Measurements from ENCODE around the gene KIZ.
"Not testable (repeated sequence)": the region's sequence is repeated elsewhere in the genome, so short reads cannot be mapped to it uniquely, and the experiment has no call there.

KIZ gene

DNA sequence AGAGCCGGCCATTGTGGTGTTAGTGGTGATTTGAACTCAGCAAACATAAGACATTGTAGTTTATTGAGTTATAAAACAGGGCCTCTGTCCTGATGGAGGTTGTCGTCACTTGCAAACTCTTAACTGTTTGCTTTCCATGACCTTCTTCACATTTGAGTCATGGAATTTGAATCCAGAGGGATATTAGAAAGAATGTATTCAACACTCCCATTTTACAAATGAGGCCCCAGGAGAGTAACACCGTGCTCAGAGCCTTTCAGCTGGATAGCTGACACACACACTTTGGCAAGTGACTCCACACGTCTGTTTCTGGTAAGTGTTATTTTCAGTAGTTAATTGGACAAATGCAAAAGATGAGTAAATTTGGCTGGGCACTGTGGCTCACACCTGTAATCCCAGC lies 104.8 kb downstream of the KIZ start:
- no peak for DNase-seq (ENCODE audit: low spot score)

DNA sequence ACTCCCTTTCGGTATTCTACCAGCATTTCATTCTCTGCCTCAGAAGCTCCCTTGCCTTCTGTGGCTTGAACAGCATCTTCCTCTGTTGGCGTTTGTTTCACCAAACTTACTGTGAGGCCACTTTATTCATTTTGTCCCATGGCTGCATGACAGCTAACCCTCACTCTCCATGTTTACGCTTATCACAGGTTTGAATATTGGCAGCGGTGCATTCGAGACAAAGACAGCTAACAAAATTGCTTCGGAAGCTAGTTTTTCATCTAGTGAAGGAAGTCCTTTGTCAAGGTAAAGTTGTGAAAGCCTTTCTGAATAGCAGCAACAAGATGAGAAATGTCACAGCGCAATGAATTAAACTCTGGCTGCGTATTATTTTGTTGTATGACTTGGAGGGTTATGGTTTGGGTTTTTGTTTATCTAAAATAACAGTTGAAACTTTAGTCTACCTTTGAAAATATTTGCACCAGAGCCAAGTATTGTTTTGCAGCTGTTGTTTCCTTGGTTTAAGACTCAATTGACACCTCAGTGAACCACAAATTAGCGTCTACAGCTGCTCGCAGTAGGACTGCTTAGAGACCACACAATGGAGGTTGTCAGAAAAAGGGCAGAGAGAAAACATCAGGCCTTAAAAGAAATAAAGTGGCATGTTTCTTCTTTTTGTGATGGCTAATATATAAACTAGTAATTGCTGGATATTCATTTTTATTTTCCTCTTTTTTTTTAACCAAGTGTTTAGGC lies 106.8 kb downstream of the KIZ start:
- no peak for DNase-seq (ENCODE audit: low spot score)

DNA sequence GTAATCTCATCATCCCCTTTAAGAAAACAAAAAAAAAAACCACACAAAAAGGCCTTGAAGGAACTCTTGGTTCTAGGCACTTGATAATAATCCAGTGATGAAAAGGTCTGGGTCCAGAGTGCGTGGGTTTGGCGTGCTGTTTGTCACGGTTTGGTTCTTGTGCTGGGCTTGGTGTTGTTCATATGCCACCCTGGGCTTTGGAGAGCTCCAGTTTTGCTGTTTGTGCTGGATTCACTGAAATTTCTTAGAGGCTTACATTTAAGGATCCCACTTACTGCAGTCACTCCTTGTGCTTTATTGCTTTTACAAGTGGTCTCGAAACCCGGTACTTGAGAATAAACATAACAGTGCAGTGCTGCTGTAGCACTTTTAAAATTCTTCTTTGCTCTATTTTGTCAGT lies 108.4 kb downstream of the KIZ start:
- DNase-seq (ENCODE audit: low spot score), result no peak

DNA sequence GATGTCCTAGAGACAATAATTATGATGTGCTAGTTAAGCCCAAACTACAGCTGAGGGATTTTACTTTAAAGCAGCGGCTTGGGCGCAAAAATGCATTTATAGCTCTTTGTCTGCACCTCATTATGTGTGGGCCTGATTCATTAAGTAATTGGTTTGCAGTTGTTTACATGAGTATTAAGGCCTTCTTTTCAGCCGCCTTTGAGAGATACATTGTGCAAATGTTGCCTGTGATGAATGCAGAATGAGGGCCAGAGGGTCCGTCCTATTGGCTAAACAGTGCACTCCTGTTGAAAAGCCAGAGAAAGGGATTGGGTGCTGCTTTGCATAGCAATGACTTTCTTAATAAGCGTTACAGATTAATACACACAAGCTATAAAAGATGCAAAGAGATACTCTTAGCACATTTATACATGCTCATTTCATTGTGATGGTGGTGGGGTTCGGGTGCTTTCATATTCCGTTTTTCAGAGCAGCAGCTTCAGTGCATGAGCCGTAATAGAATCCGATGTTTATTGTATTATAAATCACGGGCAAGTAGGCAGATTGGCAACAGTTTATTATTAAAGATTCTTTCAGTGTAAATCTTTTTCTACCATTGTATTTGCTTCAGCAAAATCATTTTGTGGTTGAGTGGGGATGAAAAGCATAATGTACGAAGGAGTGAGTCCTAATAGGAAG lies 109.1 kb downstream of the KIZ start:
- DNase-seq (ENCODE audit: low spot score), result no peak

DNA sequence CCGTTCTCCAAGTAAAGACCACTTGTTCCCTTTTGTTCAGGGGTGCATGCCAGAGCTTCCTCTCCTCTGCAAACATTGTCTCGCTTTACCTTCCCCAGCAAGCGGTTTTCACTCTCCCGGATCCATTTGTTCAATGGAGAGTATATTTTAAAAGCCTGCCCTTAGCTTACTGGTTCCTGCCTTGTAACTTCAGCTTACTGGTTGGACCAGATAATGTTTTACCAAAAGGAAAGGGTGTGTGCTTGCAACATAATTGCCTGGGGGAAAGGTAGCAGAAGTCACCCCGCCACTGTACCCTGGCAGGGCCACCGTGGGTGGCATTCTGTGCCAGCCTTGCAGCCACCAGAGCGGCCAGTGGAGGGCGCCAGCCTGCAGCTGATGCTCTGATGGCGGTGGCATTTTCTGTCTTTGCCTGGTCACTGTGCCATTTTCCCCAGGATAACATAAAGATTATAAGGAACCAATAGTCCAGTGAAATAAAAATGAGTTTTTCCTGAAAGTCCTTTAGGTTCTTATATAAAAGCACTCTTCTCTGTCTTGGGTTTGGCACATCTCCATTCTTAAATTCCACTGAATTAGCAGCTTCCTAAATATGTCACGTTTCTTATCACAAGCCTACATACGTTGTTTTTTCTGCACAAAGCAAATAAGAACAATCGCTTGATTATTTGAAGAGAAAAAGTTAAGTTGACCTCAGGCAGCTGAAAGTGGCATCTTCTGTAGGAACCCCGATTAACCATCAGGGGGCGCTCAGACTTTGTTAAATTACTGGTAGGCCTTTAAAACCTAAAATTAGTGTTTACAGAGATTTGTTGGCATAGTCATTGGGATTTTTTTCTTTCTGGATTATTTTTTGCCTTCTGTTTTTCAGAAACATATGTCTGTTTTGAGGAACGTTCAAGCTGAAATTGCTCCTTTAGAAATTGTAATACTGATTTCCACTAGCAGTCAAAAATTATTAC lies 109.9 kb downstream of the KIZ start:
- DNase-seq (ENCODE audit: low spot score), result peak; percentile 60

DNA sequence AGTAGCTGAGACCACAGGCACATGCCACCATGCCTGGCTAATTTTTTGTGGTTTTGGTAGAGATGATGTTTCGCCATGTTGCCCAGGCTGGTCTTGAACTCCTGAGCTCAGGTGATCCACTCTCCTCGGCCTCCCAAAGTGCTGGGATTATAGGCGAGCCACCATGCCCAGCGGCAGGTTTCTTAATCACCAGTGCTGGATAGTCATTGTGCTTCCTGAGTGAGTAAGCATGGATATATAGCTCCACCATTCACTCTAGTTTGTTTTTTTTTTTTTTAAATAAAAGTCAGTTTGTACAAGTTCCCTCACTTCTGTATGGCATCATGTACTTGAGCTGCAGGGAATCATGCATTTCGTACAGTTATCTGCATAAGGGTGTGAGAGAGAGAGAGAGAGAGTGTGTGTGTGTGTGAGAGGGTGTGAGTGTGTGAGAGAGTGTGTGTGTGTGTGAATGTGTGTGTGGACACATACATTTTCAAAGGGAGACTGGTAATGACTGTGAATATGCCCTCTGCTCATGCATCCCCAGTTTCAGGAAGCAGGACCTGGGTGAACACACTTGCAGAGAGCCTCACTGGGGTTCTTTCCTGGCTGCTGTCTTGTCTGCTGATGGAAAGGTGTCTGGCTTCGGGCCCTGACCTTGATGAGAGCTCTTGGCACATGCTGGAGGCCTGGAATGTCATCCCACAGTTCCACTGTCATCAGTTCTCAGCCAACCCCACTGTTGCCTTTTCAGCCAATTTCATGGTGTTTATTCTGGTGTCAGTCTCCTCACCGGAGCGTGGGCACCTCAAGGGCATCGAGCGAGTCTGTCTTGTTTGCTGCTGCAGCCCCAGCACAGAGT lies 112.3 kb downstream of the KIZ start:
- no peak for DNase-seq (ENCODE audit: low spot score)

DNA sequence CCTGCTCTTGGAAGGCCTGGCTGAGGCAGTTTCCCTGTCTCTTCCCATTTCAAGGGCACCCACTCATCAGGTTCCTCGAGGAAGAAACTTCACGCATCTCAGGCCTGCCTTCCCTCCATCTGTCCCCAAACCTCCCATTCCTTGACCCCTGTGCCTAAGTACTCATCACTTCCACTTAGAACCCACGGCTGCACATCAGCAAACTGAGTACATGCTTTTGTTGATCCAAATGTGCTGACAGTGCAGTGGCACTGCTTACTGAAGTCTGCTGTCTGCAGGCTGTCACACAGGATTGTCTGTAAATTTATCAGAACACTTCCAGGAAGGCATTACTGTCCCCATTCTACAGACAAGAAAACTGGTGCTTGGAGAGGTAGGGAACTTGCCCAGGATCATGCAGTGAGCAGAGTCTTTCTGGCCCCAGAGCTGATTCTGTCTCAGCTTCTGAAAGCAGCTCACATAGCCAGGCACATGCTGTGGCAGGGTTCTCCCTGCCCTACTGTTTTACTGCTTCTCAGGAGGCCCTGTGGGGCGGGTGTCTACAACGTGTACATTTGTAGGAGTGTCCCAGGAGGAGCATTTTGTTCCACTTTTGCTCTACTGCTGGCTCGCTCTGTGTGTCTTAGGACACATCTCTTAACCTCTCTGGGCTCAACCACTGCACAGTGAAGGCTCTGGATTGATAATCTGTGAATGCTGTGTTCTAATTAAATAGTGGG lies 113.1 kb downstream of the KIZ start:
- DNase-seq (ENCODE audit: low spot score), result no peak

DNA sequence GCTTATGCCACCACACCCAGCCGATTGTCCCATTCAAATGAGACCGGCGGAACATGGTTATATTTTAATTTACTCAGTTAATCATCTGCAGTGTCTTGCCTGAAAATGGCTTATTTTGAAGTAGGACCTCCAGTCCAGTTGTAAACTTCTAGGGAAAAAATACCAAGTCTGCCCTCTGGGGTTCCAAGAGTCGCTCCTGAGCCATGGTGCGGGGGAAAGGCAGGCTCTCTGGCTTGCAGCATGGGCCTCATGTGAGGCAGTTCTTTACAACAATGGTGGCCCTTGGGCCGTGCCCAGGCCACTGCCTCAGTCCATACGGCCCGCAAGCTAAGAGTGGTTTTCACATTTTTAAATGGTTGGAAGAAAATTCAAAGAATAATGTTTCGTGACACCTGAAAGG lies 114.5 kb downstream of the KIZ start:
- DNase-seq (ENCODE audit: low spot score), result no peak

DNA sequence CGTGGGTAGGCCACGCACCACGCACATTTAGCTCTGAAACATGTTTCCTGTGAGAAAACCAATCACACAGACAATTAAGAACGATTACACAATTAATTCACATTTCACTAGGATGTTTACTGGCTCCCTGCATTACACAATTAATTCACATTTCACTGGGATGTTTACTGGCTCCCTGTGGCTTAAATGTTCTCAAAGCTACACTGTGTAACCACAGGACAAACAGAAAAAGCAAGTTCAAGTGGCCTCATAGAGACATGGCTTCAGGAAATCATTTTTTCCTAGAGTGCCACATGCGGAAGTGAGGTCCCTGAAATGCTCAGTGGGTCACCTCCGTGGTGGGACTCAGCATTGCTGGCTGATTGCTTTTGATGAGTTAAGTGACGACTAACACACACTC lies 115.5 kb downstream of the KIZ start:
- DNase-seq (ENCODE audit: low spot score), result no peak

GRCh38 chr20:21243811-21244210 lies 117.9 kb downstream of the KIZ start:
- DNase-seq (ENCODE audit: low spot score), result no peak

DNA sequence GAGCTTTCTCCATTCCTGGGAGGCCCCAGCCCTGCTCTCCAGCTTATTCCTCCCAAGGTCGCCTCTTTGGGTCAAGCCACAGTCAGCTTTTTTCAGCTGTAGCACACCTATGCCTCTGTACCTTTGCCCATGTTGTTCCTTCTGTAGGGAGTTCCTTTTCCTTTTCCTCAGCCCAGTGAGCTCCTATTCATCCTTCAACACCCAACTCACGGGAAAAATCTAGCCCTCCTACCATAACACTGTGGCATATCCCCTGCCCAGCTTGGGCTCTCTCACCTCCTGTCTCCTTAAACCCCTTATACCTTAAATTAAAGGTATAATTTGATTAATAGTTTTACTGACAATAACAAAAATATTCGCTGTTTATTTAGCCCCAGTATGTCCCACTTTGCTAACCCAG lies 118.9 kb downstream of the KIZ start:
- DNase-seq (ENCODE audit: low spot score), result no peak

- DNase-seq (ENCODE audit: low spot score), result no peak
Observed at GRCh38 chr20:21246161-21246560, 120.3 kb downstream of the KIZ start.

- not testable (repeated sequence) for DNase-seq (ENCODE audit: low spot score)
Observed at GRCh38 chr20:21247603-21248095, 121.8 kb downstream of the KIZ start.

- no peak for DNase-seq (ENCODE audit: low spot score)
Observed at GRCh38 chr20:21251278-21251677, 125.4 kb downstream of the KIZ start.

DNA sequence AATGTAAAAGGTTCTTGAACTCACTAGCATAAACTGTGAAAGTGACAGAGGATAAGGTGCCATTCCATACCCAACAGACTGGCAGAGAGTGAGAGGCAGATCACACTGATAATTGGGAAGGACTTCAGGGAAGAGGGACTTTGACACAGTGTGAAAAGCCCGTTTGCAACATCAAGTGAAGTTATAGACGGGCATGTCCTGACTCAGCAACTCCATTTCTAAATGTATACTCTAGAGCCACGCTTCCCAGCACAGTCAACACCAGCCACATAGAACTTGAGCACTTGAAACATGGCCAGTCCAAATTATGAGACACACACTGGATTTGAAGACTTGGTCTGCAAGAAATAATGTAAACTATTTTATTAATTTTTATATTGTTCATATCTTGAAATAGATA lies 131.3 kb downstream of the KIZ start:
- DNase-seq (ENCODE audit: low spot score), result no peak

GRCh38 chr20:21258411-21258810 lies 132.5 kb downstream of the KIZ start:
- DNase-seq (ENCODE audit: low spot score), result no peak

DNA sequence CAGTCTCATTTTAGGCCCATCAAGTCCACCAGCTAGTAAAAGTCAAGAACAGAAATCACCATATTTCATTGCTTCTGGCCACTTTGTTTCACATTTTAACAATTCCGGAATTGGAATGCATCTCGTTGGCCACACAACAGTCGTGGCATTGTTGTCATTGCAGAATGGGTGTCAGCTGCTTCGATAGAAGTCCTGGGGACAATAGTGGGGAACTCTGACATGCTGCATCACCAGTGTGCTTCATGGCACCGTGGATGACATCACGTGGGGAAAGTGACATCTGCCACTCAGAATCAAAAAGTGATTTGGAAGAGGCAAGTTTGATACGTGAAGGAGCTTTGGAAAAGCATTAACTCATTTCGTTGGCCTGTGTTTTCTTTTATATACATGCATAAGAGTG lies 133.5 kb downstream of the KIZ start:
- DNase-seq (ENCODE audit: low spot score), result no peak

GRCh38 chr20:21262812-21263211 lies 136.9 kb downstream of the KIZ start:
- no peak for DNase-seq (ENCODE audit: low spot score)

DNA sequence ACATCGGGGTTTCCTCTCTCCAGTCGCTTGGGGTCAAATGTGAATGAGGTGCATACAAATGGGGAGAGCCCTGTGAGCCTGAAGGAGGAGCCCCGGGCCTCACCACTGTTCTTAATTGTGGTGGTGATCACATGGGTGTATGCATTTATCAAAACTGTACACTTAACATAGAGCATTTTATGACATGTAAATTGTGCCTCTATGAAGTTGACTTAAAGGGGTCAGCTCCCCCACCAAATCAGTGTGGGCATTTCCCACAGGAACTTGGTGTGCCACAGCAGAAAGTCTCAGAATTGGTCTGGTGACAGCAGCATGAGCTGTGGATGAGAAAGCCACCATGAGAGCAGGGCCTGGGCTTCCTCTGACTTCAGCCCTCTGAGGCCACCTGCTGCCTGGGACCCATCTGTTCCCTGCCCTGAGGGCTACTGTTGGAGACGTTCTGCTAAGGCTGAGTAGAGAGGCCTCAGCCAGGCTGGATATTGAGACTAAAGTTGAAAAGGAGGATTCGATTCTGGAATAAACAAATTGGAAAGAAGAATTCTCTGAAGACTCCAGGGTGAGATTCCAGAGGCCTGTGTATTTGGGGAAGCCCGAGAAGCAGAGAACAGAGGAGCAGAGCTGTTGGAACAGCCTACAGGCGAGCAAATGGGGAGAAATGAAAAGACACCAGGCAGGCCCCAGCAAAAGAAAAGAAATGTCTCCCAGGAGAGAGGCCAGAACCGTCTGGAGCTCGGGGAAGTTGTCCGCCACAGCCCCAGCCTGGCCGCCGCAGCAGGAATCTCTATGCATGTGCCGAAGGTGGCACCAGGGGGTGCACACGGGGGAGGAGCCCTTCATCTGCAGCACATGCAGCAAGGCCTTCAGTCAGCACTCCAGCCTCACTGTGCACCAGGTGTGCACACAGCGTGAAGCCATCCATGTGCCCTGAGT lies 139.6 kb downstream of the KIZ start:
- DNase-seq (ENCODE audit: low spot score), result no peak

DNA sequence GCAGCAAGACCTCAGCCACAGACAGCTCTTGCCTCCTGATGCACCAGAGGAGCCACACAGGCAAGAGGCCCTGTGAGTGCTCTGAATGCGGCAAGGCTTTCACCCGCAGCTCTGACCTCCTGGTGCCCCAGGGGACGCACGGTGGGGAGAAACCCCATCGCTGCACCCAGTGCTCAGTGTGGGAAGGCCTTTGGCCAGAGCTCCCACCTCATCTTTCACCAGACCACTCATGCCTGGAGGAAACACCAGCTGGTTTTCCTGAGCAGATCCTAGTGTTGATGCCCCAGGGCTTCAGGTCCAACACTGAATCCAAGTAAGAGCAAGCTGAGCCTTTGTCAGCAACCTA lies 140.3 kb downstream of the KIZ start:
- DNase-seq (ENCODE audit: low spot score), result no peak
